ENCODE data around the gene MAEA.

GRCh38 chr4:1315306-1315705, 25.6 kb downstream of the MAEA start:
- TF ChIP-seq YY1 (IDR thresholded peaks at IDR 0.05; ENCODE audit: insufficient read depth, insufficient read length): no peak
- TF ChIP-seq ZNF274 (IDR thresholded peaks at IDR 0.05; ENCODE audit: low read depth, low read length): no peak
